PC-9 (cell line): ENCODE results near the gene OAT. TPM values are rescaled to one million over a fixed set of nuclear protein-coding genes. Genes with fewer than 3 reads are reported as not detected.

Experiments
- BruUV-seq: library from RNA; stranded (reverse); fragments of 400-500 nt; replicated peaks from 2 replicates; lab custom pipeline; 2021; lab: Mats Ljungman, UMichigan
- CTCF ChIA-PET: fragments of 300-600 bp; sonication (Branson Sonifier 250); formaldehyde crosslinking; loops from one replicate; lab custom pipeline; 2022; ENCODE audit warnings: antibody characterized with exemption; lab: Charles Lee
- POLR2A ChIA-PET: fragments of 300-600 bp; sonication (Branson Sonifier 250); formaldehyde crosslinking; loops from one replicate; lab custom pipeline; 2022; ENCODE audit warnings: antibody characterized with exemption; ENCODE audit not compliant: unreplicated experiment; lab: Charles Lee
- DNase-seq, 2 experiments: peaks; one replicate each; pipeline versions ENCODE4 v3.0.0 to v3.0.0-alpha.2; 2015 to 2022; ENCODE audit warnings: mixed read lengths in 1 of 2
- H2AFZ ChIP-seq: fragments of 200-600 bp; sonication (generic); 2 replicates; pipeline ENCODE4 v1.8.1; 2017; ENCODE audit warnings: antibody characterized with exemption
- H3F3A ChIP-seq: fragments of 200-600 bp; sonication (generic); 2 replicates; pipeline ENCODE4 v1.8.1; 2017; ENCODE audit warnings: antibody characterized with exemption, mild to moderate bottlenecking, low read depth; ENCODE audit not compliant: insufficient read depth
- H3K27ac ChIP-seq: fragments of 200-600 bp; sonication (generic); 2 replicates; pipeline ENCODE4 v1.6.1; 2016; ENCODE audit warnings: mixed run types
- H3K27me3 ChIP-seq: fragments of 200-600 bp; sonication (generic); 2 replicates; pipeline ENCODE4 v1.6.1; 2016; ENCODE audit warnings: low read depth, mixed run types; ENCODE audit not compliant: insufficient read depth
- H3K36me3 ChIP-seq: fragments of 200-600 bp; sonication (generic); 2 replicates; pipeline ENCODE4 v1.6.1; 2016; ENCODE audit warnings: low read depth, mixed run types
- H3K4me1 ChIP-seq: fragments of 200-600 bp; sonication (generic); replicated peaks from 2 replicates; pipeline ENCODE4 v1.6.1; 2016; ENCODE audit warnings: mixed run types; ENCODE audit not compliant: insufficient read depth
- H3K4me2 ChIP-seq: fragments of 200-600 bp; sonication (generic); 2 replicates; pipeline ENCODE4 v1.6.1; 2017; ENCODE audit warnings: mixed run types
- H3K4me3 ChIP-seq: fragments of 200-600 bp; sonication (generic); 2 replicates; pipeline ENCODE4 v1.6.1; 2016; ENCODE audit warnings: mixed run types
- H3K79me2 ChIP-seq: fragments of 200-600 bp; sonication (generic); 2 replicates; pipeline ENCODE4 v1.6.1; 2017; ENCODE audit warnings: low read depth, mixed run types
- H3K9me2 ChIP-seq: fragments of 200-600 bp; sonication (generic); 2 replicates; pipeline ENCODE4 v1.8.1; 2017; ENCODE audit warnings: mild to moderate bottlenecking; ENCODE audit not compliant: insufficient read depth
- H3K9me3 ChIP-seq: fragments of 200-600 bp; sonication (generic); 2 replicates; pipeline ENCODE4 v1.8.1; 2016; ENCODE audit warnings: low read depth; ENCODE audit not compliant: insufficient read depth
- H4K20me1 ChIP-seq: fragments of 200-600 bp; sonication (generic); 2 replicates; pipeline ENCODE4 v1.8.1; 2017; ENCODE audit not compliant: insufficient read depth
- EZH2 ChIP-seq: fragments of 200-600 bp; sonication (generic); IDR thresholded peaks from 2 replicates; pipeline ENCODE4 v1.8.0; 2017; ENCODE audit warnings: antibody characterized with exemption, low read depth
- intact Hi-C: fragments of 100-400 bp; cut with micrococcal nuclease; formaldehyde crosslinking; loops from one replicate; pipeline ENCODE4 v1.10.0; 2022; ENCODE audit not compliant: unreplicated experiment
- total RNA-seq: library from RNA; stranded (reverse); gene quantifications from 2 replicates; pipeline ENCODE4 v1.2.3, GENCODE V29; 2021
- TF ChIP-seq, protein P1 (sequence below): fragments of 200-600 bp; sonication (generic); conservative IDR thresholded peaks from 2 replicates; pipeline ENCODE4 v1.6.1; 2017; ENCODE audit warnings: mixed run types, antibody characterized with exemption, mild to moderate bottlenecking, moderate library complexity

The OAT gene
- total RNA-seq, 1 experiment from 2014 or later, result 130 TPM

DNA sequence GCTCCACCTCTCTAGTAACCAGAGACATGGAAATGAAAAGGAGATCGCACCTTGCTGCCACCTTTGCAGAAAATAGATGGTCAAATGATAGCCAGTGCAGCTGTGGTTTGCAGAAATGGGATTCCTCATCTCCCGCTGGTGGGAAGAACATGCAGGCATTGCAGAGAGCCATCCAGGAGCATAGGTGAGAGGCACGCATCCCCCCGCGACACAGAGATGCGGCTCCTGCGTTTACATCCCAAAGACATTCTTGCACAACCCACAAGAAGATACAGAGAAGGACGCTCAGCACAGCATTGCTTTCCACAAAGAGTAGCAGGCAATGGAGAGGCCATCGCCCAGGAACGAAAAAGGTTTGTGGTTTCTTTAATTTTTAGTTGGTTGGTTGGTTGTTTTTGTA is 56.2 kb downstream of the OAT start:
- Histone ChIP-seq H3K27me3 (no peaks in the 10 kb centered on the region), H3K79me2 (no peaks in the 10 kb centered on the region), H3K9me2 (no peaks in the 10 kb centered on the region), H3K4me3 (no peak overlapping the region), H3K4me2 (no peak overlapping the region), H4K20me1 (no peaks in the 10 kb centered on the region), H3K36me3 (no peaks in the 10 kb centered on the region), H3K27ac (no peak overlapping the region), H3K9me3 (no peaks in the 10 kb centered on the region), H3K4me1 (no peaks in the 10 kb centered on the region), H3F3A (no peaks in the 10 kb centered on the region), H2AFZ (no peak overlapping the region)
- ChIA-PET POLR2A (no interaction called here), CTCF (no interaction called here)
- intact Hi-C loops, result no loop called here
- no TSS peak for BruUV-seq
- DNase-seq, result no peak
- TF ChIP-seq, protein P1, sequence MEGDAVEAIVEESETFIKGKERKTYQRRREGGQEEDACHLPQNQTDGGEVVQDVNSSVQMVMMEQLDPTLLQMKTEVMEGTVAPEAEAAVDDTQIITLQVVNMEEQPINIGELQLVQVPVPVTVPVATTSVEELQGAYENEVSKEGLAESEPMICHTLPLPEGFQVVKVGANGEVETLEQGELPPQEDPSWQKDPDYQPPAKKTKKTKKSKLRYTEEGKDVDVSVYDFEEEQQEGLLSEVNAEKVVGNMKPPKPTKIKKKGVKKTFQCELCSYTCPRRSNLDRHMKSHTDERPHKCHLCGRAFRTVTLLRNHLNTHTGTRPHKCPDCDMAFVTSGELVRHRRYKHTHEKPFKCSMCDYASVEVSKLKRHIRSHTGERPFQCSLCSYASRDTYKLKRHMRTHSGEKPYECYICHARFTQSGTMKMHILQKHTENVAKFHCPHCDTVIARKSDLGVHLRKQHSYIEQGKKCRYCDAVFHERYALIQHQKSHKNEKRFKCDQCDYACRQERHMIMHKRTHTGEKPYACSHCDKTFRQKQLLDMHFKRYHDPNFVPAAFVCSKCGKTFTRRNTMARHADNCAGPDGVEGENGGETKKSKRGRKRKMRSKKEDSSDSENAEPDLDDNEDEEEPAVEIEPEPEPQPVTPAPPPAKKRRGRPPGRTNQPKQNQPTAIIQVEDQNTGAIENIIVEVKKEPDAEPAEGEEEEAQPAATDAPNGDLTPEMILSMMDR, result no peak

DNA sequence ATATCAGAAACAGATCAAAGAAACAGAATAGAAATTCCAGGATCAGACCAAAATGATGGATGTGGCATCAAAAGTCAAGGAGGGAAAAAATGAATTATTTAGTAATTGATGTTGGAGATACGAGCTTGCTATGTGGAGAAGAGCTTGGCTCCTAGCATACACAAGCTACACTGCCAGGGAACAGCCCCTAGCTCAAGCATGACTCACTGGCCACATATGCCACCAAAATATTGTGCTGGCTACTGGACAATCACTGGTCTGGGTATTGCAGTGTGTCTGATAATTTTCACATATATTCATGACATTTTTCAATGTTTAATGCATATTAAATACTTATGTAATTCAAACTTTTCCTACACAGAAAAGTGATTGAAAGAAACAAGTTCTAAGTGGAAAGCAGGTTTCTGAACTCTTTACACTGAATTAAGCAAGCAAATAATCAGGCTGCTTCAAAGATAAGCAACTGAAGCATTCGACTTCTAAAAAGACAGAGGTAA is 59.3 kb downstream of the OAT start:
- BruUV-seq, result no TSS peak
- H3K9me3 ChIP-seq, result no peaks in the 10 kb centered on the region
- H3K36me3 ChIP-seq, result no peaks in the 10 kb centered on the region
- intact Hi-C loops, result no loop called here
- ChIA-PET POLR2A (interaction anchor here (0.6 kb wide), 1 partner anchor 307 kb away, joined by 3 read pairs; no protein-coding TSS in a partner anchor), CTCF (no interaction called here)
- H3F3A ChIP-seq, result no peaks in the 10 kb centered on the region; the same call in 1 of the 2 replicates
- no peak for TF ChIP-seq EZH2
- TF ChIP-seq, protein P1, result no peak
- H3K9me2 ChIP-seq, result no peaks in the 10 kb centered on the region
- H3K79me2 ChIP-seq, result no peaks in the 10 kb centered on the region
- H3K4me1 ChIP-seq, result peaks cover 5% of the 10 kb centered on the region; the same call in 1 of the 2 replicates
- no peaks in the 10 kb centered on the region for H4K20me1 ChIP-seq
- H3K27me3 ChIP-seq, result no peaks in the 10 kb centered on the region
- H3K4me2 ChIP-seq, result no peak overlapping the region
- peak in 1 of 2 experiments; percentile 41 for DNase-seq
- no peak overlapping the region for H2AFZ ChIP-seq
- no peak overlapping the region for H3K4me3 ChIP-seq
- H3K27ac ChIP-seq, result no peak overlapping the region

DNA sequence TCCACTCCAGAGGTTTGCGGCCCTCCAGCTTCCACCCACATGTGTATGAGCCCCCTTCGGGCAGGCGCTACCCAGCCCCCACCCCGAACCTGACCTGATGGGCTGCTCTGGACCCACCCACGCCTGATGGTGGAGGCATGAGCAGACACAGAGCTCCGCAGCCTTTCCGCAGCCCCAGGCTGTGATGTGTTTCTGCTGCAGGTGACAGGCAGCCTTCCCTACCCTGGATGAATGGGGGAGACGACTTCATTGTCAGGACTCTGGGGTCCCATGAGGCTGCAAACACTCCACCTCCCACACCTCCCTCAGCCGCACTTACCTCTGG is 61.2 kb downstream of the OAT start:
- POLR2A ChIA-PET, result no interaction called here
- Histone ChIP-seq H4K20me1 (no peaks in the 10 kb centered on the region), H3K79me2 (no peaks in the 10 kb centered on the region), H3K4me2 (no peak overlapping the region), H2AFZ (no peak overlapping the region), H3K36me3 (no peaks in the 10 kb centered on the region), H3K9me2 (no peaks in the 10 kb centered on the region), H3K27me3 (no peaks in the 10 kb centered on the region), H3K9me3 (no peaks in the 10 kb centered on the region), H3K4me1 (peaks cover 5% of the 10 kb centered on the region; the same call in 1 of the 2 replicates), H3K27ac (no peak overlapping the region), H3F3A (no peaks in the 10 kb centered on the region; the same call in 1 of the 2 replicates), H3K4me3 (no peak overlapping the region)
- BruUV-seq, result no TSS peak
- CTCF ChIA-PET, result no interaction called here
- TF ChIP-seq, protein P1, result no peak
- TF ChIP-seq EZH2, result no peak
- no peak for DNase-seq
- intact Hi-C loops, result no loop called here
